ENCODE measurements around the gene AGT. TPM values are rescaled to one million over a fixed set of nuclear protein-coding genes. Genes with fewer than 3 reads are reported as not detected.

AGT gene
- total and polyA plus RNA-seq, 3 donors from 2014 or later: 3.3 to 10.7 (median 4.6) TPM

- TF ChIP-seq, protein P1, sequence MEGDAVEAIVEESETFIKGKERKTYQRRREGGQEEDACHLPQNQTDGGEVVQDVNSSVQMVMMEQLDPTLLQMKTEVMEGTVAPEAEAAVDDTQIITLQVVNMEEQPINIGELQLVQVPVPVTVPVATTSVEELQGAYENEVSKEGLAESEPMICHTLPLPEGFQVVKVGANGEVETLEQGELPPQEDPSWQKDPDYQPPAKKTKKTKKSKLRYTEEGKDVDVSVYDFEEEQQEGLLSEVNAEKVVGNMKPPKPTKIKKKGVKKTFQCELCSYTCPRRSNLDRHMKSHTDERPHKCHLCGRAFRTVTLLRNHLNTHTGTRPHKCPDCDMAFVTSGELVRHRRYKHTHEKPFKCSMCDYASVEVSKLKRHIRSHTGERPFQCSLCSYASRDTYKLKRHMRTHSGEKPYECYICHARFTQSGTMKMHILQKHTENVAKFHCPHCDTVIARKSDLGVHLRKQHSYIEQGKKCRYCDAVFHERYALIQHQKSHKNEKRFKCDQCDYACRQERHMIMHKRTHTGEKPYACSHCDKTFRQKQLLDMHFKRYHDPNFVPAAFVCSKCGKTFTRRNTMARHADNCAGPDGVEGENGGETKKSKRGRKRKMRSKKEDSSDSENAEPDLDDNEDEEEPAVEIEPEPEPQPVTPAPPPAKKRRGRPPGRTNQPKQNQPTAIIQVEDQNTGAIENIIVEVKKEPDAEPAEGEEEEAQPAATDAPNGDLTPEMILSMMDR (IDR thresholded peaks at IDR 0.05): no peak
- TF ChIP-seq POLR2A (IDR thresholded peaks at IDR 0.05): no peak
- H3K36me3 ChIP-seq (ENCODE audit: low read depth, missing control alignments): no peaks in the 10 kb centered on the region
- DNase-seq: no peak
- no peak overlapping the region for H3K27ac ChIP-seq
- intact Hi-C loops (cut with DNase I; ENCODE audit: low total_unique reads): no loop called here
- no peaks in the 10 kb centered on the region for H3K27me3 ChIP-seq
- no peak overlapping the region for H3K4me3 ChIP-seq
- 73 to 76% methylated on average over 3 of the region's 3 CpGs for WGBS, 2 donors
- H3K9me3 ChIP-seq: no peaks in the 10 kb centered on the region
- no peaks in the 10 kb centered on the region for H3K4me1 ChIP-seq
Observed at GRCh38 chr1:230745071-230745470, 31.1 kb upstream of the AGT start.

DNA sequence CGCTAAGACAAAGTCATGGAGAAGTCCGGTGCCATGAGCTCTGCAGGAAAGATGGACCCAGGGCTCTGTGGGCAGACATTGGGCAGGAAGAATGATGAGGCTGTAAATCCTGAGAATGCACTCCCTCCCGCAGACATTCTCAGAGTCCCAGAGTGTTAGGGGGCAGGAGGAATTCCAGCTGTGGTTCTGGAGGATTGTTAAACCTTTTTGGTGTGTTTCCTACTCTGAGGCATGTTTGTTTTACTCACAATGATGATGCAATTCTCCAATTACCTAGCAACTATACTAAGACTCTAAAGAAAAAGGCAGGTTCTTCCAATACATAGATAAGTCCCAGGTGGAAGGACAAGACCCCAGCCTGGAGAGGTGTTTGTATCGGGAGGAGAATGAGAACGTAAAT, 30.5 kb upstream of the AGT start:
- H3K27me3 ChIP-seq: no peaks in the 10 kb centered on the region
- no peak for DNase-seq
- 65 to 73% methylated on average over 5 of the region's 5 CpGs for WGBS, 2 donors
- TF ChIP-seq POLR2A (IDR thresholded peaks at IDR 0.05): no peak
- TF ChIP-seq, protein P1 (IDR thresholded peaks at IDR 0.05): no peak
- intact Hi-C loops (cut with DNase I; ENCODE audit: low total_unique reads): no loop called here
- H3K9me3 ChIP-seq: no peaks in the 10 kb centered on the region
- H3K4me3 ChIP-seq: no peak overlapping the region
- no peak overlapping the region for H3K27ac ChIP-seq
- H3K36me3 ChIP-seq (ENCODE audit: low read depth, missing control alignments): no peaks in the 10 kb centered on the region
- no peaks in the 10 kb centered on the region for H3K4me1 ChIP-seq

- H3K36me3 ChIP-seq (ENCODE audit: low read depth, missing control alignments): no peaks in the 10 kb centered on the region
- H3K27me3 ChIP-seq: no peaks in the 10 kb centered on the region
- intact Hi-C loops (cut with DNase I; ENCODE audit: low total_unique reads): no loop called here
- H3K27ac ChIP-seq: no peak overlapping the region
- H3K9me3 ChIP-seq: no peaks in the 10 kb centered on the region
- 81 to 83% methylated on average over 2 of the region's 2 CpGs for WGBS, 2 donors
- H3K4me3 ChIP-seq: no peak overlapping the region
- no peak for TF ChIP-seq POLR2A (IDR thresholded peaks at IDR 0.05)
- TF ChIP-seq, protein P1 (IDR thresholded peaks at IDR 0.05): no peak
- H3K4me1 ChIP-seq: no peaks in the 10 kb centered on the region
- no peak for DNase-seq
Observed at GRCh38 chr1:230743899-230744298, 30.0 kb upstream of the AGT start.

- Histone ChIP-seq H3K36me3 (ENCODE audit: low read depth, missing control alignments) (no peaks in the 10 kb centered on the region), H3K4me3 (no peak overlapping the region), H3K27ac (no peak overlapping the region), H3K9me3 (no peaks in the 10 kb centered on the region), H3K4me1 (no peaks in the 10 kb centered on the region), H3K27me3 (no peaks in the 10 kb centered on the region)
- intact Hi-C loops (cut with DNase I; ENCODE audit: low total_unique reads): no loop called here
- 89 to 95% methylated on average over 12 of the region's 12 CpGs for WGBS, 2 donors
- no peak for DNase-seq
- TF ChIP-seq, protein P1 (IDR thresholded peaks at IDR 0.05): no peak
- TF ChIP-seq POLR2A (IDR thresholded peaks at IDR 0.05): no peak
Observed at GRCh38 chr1:230739564-230740290, 25.8 kb upstream of the AGT start.

Measured in testis (tissue), 3 donors.